HG03558 (cell line): ENCODE data around the gene CNDP1.
"Not testable (repeated sequence)": the region's sequence is repeated elsewhere in the genome, so short reads cannot be mapped to it uniquely, and the experiment has no call there.

ENCODE experiments used
- ATAC-seq: cut with Tn5 transposase; IDR thresholded peaks from one replicate; pipeline ENCODE4 v1.9.1; 2021; ENCODE audit warnings: moderate number of reproducible peaks; ENCODE audit not compliant: unreplicated experiment; ENCODE audit errors: extremely low read depth

Gene CNDP1

DNA sequence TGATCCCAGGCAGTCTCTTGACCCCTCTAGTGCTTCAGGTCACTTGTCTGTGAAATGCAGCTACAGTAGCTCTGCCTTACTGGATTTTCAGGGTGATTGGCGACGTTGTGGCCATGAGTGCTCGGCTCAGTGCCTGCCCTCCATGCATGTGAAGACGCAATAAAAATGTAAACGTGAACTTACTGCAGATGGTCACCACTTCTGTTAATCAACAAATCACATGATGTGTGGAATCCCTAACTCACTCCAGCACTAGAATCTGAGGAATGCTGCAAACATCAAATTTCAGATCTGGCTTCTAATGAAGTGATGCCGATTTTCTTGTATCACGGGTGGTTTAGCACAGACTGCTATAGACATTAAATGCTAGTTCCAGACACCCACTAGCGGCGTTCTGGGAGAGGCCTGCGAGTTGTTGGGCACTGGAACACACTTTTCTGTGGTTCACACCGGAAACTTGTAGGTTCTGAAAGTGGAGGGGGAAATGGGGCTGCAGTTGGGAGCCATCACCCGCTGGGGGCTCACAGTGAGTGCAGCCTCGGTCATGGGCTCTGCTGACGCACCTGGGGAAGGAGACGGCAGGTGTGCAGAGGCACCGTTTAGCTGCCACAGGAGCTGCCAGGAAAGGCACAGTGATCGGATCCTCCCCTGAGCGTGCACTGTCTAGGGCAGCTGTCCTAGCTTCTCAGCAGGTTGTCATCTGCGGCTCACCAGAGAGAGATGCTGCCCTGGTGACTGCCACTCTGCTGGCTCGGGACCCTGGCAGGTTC lies 6.5 kb downstream of the CNDP1 start:
- no peak for ATAC-seq

DNA sequence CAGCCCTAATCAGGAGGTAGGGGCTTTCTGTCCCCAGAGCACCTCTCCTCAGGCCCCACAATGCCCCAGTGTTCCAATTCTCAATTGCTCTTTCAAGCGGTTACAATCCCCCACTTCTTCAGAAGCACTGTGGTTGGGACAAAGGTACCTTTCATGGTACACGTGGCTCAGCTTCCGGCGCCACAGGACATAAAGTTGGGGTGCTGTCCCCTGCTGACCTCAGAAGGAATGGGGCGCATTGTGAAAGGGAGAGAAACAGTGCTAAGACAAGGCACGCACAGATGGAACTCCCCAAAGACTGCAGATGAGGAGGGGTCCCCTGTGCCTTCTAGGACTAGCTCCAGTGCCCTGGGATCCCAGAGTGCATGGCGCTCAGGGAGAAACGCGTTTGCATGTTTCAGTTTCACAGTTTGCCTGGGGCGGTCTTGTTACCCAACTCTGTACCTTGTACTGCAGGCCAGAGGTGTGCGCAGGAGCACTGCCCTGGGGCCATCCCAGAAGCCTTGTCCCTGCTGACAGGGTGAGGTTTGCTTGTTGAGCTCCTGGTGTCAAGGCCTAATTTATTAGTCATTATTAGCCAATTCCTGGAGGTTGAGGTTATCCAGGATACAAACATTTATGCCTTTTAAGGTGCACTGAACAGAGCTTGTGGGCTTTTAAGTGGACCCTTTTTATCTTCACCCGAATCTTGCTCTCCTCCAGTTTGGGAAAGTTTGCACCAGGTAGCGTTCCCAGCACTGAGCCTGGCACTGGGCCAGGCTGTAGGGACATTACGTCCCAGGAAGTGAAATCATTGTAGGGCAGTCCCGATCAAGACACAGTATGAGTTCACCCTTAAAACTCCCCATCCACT lies 7.6 kb downstream of the CNDP1 start:
- no peak for ATAC-seq

DNA sequence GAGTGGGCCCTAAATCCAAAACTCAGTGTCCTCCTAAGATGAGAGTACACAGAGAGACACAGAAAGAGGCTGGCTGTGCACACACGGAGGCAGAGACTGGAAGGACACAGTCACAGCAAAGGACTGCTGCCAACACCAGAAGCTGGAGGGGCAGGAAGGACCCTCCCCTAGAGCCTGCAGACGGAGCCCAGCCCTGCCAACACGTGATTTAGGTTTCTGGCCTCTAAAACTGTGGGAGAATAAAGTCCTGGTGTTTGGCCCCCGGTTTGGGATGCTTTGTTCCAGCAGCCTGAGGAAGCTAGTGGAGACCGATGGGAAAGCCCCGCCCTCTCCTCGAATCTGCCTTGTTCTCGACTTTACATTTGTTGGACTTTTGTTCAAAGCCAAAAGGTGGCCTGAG lies 10.6 kb downstream of the CNDP1 start:
- ATAC-seq: no peak

DNA sequence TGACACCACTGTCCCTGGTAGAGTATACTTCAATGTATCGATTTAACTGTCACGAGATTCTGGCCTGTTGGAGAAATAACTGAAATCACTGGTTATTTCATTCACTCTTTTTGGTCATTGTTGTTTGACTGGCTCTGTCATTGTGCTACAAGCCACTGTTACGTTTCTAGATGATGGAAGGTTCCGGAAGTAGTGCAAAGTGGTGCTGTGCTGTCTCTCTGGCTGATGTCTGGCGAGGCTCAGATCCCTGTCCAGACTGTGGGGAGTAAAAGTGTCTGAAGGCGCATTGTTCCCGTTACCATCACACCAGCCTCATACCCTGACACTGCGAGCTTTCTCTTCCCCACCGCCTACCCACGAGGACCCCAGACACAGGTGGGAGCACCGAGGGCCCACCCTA lies 11.7 kb downstream of the CNDP1 start:
- no peak for ATAC-seq

DNA sequence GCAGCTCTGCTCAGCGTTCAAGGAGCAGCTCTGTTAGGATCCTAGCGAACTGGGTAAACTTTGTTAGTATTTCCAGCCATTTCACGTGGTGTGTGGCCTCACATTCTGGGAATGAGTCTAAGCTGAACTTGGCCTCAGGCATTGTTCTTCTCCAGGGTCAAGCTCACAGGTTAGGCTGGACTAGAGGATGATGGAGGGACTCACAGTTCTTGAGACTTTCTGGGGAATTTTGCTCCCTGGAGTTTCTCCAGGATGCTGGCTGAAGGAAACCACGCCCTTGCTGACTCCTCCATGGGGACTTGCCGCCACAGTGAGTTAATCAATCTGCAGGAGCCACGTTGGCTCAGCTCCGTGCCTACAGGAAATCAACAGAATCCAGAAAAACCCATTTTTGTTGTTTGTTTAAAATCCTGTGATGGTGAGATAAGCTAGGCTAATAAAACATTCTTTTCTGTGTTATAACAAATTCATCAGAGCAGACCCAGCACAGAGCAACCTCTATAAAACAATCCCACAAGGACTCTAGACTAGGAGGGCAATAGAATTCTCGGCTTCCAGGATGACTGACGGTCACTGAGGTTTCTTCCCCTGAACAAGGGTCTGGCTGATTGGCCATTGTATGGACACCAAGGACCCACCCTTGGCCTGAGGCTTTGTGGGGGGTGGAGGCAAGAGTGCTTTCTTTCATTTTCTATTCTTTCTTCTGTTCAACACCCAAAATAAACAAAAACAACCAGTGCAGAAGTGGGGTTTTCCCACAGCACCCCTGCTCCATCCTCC lies 12.6 kb downstream of the CNDP1 start:
- no peak for ATAC-seq

DNA sequence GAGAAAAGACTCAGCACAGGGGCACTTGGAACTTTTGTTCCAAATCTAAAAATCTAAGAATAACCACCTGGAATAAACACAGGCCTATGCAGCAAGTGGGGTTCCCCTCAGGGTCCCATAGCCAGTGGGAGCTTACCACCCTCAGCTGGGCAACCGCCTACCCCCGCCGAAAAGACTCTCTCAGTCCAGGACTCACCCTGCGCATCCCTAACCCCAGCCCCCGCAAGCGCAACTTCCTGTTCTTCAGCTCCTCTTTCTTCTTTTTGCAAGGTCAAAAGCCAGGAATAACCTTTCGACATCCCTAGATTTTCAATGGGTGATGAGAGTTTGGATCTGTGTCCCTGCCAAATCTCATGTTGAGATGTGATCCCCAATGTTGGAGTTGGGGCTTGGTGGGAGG lies 13.6 kb downstream of the CNDP1 start:
- ATAC-seq: no peak

DNA sequence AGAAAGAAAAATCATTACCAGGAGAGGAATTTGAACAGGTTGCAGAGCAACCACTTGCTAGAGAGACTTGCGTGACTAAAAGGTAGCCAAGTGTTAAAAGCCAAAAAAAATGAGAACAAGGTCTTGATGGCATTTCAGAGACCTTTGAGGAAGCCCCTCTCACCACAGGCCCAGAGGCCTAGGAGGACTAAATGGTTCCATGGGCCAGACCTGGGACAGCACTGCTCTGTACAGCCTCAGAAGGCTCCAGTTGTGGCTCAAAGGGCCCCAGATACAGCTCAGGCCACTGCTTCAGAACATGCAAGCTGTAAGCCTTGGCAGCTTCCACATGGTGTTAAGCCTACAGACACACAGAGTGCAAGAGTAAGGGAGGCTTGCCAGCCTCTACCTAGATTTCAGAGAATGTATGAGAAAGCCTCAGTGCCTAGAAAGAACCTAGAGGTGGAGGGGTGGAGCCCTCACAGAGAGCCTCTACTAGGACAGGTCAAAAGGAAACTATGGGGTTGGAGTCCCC lies 15.3 kb downstream of the CNDP1 start:
- ATAC-seq: no peak

DNA sequence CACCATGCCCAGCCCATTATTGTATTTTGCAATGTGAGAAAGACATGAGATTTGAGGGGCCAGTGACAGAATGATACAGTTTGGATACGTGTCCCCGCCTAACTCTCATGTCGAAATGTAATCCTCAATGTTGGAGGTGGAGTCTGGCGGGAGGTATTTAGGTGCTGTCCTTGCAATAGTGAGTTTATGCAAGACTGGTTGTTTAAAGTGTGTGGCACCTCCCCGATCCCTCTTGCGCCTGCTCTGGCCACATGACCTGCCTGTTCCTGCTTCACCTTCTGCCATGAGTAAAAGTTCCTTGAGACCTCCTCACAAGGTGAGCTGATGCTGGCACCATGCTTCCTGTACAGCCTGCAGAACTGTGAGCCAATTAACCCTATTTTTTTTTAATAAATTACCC lies 16.6 kb downstream of the CNDP1 start:
- ATAC-seq: no peak

DNA sequence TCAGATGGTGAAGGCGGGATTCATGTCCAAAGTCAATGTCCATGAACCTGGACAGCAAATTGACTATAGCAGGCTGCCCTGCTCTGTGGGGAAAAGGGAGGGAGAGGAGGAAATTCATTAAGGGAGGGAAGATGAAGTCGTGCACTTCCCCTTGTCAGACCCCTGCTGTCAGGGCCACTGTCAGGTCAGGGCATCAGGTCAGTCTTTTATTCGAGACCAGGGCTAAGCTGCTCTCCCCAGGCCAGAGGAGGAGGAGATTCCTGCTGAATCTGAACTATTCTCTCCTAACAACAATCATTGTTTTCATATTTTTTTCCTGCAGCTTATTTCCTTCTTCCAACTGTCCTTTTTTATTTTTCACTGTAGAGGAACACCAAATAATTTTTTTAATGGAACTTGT lies 17.2 kb downstream of the CNDP1 start:
- no peak for ATAC-seq

DNA sequence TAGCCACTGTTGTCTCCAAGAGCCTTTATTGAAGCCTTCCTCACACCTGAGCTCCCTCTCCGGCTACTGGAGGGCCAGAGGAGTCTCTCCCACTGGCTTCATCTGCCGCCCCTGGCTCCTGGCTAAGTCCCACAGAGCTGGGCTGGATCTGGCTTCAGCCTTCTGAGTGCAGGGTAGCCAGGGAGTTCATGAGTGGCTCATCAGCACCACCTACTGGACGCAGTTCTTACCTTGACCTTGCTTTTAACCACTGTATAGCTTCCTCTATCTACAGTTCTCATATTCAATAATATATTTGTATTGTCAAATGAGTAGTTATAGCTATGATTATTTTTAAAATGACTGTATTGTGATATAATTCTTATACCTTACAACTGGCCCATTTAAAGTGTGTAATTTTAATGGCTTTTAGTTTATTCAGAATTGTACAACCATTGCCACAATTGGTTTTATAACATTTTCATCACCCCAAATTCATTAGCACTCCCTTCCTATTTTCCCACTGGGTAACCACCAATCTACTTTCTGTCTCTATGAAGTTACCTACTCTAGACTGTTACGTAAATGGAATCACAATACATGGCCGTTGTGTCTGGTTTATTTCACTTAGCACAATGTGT lies 17.7 kb downstream of the CNDP1 start:
- peak; percentile 83 for ATAC-seq

DNA sequence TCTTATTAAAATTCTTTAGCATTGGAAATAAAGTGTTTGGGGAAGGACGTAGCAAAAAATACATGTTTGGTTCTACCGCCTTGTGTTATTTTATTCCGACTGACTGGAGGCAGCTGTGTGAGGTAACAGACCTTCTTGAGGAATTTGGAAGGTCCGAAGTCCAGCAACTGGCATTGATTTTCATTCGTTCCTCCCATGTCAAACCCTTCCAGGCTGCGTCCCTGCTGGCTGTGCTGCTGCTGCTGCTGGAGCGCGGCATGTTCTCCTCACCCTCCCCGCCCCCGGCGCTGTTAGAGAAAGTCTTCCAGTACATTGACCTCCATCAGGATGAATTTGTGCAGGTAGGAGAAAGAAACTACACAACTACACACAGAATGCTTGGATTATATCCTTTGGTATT lies 21.8 kb downstream of the CNDP1 start:
- ATAC-seq: no peak

DNA sequence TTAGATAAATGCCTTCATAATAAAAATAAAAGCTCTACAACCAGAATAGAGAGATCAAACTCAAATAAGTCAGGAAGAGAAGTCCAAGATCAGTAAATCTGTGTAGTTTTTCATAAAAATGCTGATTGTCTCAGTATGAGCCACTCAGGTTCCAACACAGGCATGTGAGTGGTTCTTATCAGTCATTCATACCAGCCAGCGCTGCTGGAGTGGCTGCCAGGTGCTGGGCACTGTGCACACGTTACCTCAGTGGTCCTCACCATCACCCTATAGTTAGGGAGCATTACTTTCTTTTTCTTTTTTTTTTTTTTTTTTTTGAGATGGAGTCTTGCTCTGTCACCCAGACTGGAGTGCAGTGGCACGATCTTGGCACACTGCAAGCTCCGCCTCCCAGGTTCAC lies 23.8 kb downstream of the CNDP1 start:
- no peak for ATAC-seq

DNA sequence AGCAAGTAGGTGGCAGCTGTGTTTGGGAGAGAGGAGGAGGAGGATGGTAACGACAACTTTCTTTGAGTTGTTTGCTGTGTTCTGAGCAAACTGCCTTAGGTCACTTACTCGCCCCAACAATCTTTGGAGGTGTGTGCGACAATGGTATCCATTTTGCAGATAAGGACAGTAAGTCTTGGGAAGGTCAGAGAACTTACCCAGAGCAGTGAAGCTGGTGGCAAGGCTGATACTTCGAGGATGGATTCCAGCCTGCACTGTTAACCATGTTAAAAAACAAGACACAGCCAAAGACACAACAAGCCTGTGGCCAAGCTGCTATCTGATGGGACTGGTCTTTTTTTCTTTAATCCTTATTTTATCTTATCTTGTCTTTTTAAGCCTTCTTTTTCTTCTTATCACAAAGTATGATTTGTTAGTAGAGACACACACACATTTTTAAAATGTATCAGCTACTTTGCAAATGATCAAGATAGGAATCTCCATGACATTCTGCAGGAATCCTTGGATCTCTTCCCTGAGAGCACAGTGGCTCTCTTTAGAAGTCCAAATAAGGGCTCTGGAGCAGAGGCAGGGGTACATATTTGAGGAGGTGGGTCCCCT lies 27.9 kb downstream of the CNDP1 start:
- no peak for ATAC-seq

DNA sequence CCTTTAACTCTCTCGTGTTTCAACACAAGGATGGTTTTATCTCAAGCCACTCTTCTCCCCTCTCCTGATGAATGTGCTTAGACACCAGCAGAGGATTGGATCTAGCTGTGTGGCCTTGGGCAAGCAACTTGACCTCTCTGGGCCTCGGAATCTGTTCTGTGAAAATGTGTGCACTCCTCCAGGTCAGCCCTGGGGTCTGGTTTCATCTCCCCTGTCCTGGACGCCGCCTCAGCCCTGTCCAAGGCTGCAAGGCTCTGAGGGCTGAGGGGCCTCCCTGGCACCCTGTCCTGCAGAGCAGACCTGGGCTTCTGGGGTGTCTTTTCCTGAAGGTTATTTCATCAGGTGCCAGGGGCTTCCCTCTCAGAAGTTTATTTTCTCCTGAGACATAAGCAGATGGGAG lies 28.5 kb downstream of the CNDP1 start:
- no peak for ATAC-seq

DNA sequence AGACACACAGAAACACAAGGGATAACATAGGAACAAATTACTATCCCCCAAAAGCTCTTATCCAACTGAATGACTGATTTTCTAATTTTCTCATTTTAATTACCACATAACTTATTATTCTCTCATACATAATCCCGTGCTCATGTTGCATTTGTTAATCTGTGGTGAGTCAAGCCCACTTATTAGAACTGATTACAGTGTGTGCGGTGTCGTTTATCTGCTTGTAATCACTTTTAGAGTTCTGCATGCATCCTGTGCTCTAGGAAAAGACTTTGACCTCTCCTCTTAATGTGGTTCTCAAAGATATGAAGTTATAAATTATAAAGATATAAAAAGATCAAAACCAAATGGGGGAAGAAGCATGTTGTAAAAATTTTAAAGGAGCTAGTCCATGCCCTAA lies 29.7 kb downstream of the CNDP1 start:
- no peak for ATAC-seq

DNA sequence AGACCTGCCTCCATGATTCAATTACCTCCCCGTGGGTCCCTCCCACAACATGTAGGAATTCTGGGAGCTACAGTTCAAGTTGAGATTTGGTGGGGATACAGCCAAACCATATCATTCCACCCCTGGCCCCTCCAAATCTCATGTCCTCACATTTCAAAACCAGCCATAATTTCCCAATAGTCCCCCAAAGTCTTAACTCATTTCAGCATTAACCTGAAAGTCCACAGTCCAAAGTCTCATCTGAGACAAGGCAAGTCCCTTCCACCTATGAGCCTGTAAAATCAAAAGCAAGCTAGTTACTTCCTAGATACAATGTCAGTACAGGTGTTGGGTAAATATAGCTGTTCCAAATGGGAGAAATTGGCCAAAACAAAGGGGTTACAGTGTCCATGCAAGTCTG lies 30.9 kb downstream of the CNDP1 start:
- not testable (repeated sequence) for ATAC-seq

DNA sequence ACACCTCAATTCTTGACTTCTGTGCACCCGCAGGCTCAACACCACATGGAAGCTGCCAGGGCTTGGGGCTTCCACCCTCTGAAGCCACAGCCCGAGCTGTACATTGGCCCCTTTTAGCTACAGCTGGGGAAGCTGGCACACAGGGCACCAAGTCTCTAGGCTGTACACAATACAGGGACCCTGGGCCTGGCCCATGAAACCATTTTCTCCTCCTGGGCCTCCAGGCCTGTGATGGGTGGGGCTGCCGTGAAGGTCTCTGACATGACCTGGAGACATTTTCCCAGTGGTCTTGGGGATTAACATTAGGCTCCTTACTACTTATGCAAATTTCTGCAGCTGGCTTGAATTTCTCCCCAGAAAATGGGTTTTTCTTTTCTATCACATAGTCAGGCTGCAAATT lies 31.7 kb downstream of the CNDP1 start:
- not testable (repeated sequence) for ATAC-seq

DNA sequence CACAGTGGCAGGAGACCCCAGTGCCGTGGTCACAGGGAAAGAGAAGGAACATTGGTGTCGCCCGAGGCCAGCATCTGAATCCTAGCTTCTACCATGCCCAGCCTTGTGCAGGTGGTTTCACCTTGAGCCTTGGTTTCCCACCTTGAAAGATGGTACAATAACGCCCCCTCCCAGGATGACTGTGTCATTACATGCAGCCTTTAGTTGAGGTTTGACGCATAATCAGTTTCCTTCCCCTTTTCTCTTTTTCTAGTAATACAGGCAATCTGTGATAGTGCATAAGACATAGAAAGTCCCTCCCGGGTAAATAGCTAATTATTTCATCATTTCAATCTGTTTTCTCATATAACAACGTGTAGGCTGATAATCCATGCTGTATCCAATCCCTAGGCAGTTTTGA lies 33.5 kb downstream of the CNDP1 start:
- ATAC-seq: no peak

DNA sequence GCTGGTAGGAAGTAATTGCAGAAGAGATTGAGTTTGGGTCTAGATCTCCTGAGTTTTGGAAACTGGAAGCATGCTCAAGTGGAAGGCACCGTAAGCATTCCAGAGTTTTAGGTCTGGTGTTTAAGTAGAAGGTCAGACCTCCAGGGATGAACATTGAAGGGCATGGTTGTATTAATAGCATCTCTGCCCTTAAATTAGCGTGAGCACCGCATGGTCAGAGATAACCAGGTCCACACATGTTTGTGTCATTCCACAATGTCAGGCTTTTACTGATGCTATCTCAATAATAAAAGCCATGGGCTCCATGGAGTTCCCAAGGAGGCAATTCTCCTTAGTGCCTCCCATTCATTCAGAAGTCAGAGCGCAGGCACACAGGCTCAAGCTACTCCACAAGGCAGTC lies 35.1 kb downstream of the CNDP1 start:
- no peak for ATAC-seq

DNA sequence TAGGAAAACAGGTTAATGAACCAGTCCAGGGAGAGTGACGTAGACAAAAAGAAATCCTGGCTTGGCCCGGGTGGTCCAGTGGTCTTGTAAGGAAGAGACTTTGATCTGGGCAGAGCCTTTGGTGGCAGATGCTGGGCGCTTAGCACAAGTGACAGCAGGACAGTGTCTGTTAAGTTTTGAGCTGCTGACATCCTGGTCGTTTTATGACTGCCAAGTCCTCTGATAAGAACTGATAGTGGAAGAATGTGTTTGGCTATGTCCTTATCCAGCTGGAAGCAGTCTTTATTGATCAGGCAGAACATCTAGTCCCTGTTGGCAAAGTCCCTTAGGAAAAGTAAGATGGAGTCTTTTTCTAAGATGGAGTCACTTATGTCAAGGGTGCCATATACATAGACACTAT lies 36.0 kb downstream of the CNDP1 start:
- ATAC-seq: no peak
